Vagina (tissue), 2 donors: ENCODE data around the gene MAP4K4.

Source experiments
- POLR2A ChIP-seq, 2 donors: fragments of 450-650 bp; IDR thresholded peaks; one replicate each; pipeline ENCODE4 v1.6.1; 2017; ENCODE audit warnings: antibody characterized with exemption in 2 of 2, mild to moderate bottlenecking in 2 of 2, moderate library complexity in 2 of 2
- TF ChIP-seq, protein P1 (sequence below), 3 experiments: fragments of 450-650 bp in 2 of 3; fragments of 200-600 bp in 1 of 3; sonication (generic) in 1 of 3; IDR thresholded peaks; one replicate each; pipeline ENCODE4 v1.5.1; 2017 to 2019; ENCODE audit warnings: antibody characterized with exemption in 3 of 3, mild to moderate bottlenecking in 2 of 3, moderate library complexity in 2 of 3

DNA sequence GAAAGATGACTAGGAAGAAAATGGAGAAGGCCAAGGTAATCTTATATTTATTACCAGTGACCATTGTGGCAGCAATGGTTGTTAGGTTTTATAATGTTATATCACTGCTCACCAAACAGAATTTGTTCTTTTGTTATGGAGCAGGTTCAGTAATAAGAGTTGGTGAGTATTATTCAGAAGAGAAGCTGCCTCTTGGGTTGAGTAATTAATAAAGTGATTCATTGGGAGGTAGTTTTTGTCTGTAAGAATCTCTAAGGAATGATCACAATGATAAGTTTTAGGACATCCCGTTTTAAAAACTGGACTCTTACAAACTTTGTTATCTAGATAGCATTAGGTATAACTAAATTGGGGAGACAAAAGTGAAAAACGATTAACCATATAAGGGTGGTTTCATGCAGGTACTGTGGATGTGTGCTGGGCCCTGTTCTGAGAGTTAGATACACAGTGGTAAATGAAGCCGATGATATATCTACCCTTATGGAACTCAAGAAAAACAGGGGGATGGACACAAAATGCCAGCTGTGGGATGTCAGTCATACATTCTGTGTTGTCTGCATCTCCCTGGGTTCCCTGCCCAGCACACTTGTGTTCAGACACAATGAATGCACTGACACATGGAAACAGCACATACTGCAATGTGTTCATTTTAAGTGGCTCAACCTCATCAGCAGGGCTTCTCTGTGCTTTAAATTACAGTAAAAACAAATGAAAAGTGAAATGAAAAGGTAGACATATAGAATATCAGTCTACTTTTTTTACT, 7.5 kb downstream of the MAP4K4 start:
- TF ChIP-seq, protein P1, sequence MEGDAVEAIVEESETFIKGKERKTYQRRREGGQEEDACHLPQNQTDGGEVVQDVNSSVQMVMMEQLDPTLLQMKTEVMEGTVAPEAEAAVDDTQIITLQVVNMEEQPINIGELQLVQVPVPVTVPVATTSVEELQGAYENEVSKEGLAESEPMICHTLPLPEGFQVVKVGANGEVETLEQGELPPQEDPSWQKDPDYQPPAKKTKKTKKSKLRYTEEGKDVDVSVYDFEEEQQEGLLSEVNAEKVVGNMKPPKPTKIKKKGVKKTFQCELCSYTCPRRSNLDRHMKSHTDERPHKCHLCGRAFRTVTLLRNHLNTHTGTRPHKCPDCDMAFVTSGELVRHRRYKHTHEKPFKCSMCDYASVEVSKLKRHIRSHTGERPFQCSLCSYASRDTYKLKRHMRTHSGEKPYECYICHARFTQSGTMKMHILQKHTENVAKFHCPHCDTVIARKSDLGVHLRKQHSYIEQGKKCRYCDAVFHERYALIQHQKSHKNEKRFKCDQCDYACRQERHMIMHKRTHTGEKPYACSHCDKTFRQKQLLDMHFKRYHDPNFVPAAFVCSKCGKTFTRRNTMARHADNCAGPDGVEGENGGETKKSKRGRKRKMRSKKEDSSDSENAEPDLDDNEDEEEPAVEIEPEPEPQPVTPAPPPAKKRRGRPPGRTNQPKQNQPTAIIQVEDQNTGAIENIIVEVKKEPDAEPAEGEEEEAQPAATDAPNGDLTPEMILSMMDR (IDR thresholded peaks at IDR 0.05) = no peak
- TF ChIP-seq POLR2A (IDR thresholded peaks at IDR 0.05) = no peak
